ENCODE data around the gene APBA2. TPM values are rescaled to one million over a fixed set of nuclear protein-coding genes. Genes with fewer than 3 reads are reported as not detected.

APBA2 gene
- total RNA-seq, 1 donor from 2014 or later = 19.6 TPM

- H3K27ac ChIP-seq = no peak overlapping the region
- H3K27me3 ChIP-seq = no peaks in the 10 kb centered on the region
- no peak overlapping the region for H3K4me3 ChIP-seq
- TF ChIP-seq, protein P1, sequence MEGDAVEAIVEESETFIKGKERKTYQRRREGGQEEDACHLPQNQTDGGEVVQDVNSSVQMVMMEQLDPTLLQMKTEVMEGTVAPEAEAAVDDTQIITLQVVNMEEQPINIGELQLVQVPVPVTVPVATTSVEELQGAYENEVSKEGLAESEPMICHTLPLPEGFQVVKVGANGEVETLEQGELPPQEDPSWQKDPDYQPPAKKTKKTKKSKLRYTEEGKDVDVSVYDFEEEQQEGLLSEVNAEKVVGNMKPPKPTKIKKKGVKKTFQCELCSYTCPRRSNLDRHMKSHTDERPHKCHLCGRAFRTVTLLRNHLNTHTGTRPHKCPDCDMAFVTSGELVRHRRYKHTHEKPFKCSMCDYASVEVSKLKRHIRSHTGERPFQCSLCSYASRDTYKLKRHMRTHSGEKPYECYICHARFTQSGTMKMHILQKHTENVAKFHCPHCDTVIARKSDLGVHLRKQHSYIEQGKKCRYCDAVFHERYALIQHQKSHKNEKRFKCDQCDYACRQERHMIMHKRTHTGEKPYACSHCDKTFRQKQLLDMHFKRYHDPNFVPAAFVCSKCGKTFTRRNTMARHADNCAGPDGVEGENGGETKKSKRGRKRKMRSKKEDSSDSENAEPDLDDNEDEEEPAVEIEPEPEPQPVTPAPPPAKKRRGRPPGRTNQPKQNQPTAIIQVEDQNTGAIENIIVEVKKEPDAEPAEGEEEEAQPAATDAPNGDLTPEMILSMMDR (IDR thresholded peaks at IDR 0.05) = no peak
- TF ChIP-seq POLR2A (IDR thresholded peaks at IDR 0.05) = no peak
- TF ChIP-seq POLR2AphosphoS5 (IDR thresholded peaks at IDR 0.05; ENCODE audit: insufficient read depth in 1 of 2, low read depth in 1 of 2) = no peak
- H3K9me3 ChIP-seq = no peaks in the 10 kb centered on the region
- intact Hi-C loops (cut with DNase I) = no loop called here
- DNase-seq (ENCODE audit: extremely low spot score in 2 of 2) = no peak
- no peaks in the 10 kb centered on the region for H3K4me1 ChIP-seq
- H3K36me3 ChIP-seq = no peaks in the 10 kb centered on the region
Measured at GRCh38 chr15:29003191-29003839, 117.5 kb downstream of the APBA2 start.

GRCh38 chr15:29003840-29004233 lies 118.1 kb downstream of the APBA2 start:
- TF ChIP-seq POLR2AphosphoS5 (IDR thresholded peaks at IDR 0.05; ENCODE audit: insufficient read depth in 1 of 2, low read depth in 1 of 2) (no peak), POLR2A (IDR thresholded peaks at IDR 0.05) (no peak)
- TF ChIP-seq, protein P1 (IDR thresholded peaks at IDR 0.05) = no peak
- Histone ChIP-seq H3K27ac (no peak overlapping the region), H3K4me1 (no peaks in the 10 kb centered on the region), H3K4me3 (no peak overlapping the region), H3K27me3 (no peaks in the 10 kb centered on the region), H3K9me3 (no peaks in the 10 kb centered on the region), H3K36me3 (no peaks in the 10 kb centered on the region)
- DNase-seq (ENCODE audit: extremely low spot score in 2 of 2) = no peak
- intact Hi-C loops (cut with DNase I) = no loop called here

DNA sequence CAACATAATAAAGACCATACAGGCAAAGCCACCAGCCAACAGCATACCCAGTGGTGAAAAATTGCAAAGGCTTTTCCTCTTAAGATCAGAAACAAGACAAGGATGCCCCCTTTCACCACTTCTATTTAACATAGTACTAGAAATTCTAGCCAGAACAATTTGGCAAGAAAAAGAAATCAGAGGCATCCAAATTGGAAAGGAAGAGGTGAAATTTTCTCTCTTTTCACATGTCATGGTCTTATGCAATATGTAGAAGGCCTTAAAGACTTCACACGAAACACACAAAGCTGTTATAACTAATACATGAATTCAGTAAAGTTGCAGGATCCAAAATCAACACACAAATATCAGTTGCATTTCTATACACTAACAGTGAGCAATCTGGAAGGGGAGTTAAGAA lies 120.2 kb downstream of the APBA2 start:
- no peak for DNase-seq (ENCODE audit: extremely low spot score in 2 of 2)
- Histone ChIP-seq H3K4me3 (no peak overlapping the region), H3K36me3 (no peaks in the 10 kb centered on the region), H3K4me1 (no peaks in the 10 kb centered on the region), H3K27ac (no peak overlapping the region), H3K27me3 (no peaks in the 10 kb centered on the region), H3K9me3 (no peaks in the 10 kb centered on the region)
- no peak for TF ChIP-seq POLR2AphosphoS5 (IDR thresholded peaks at IDR 0.05; ENCODE audit: insufficient read depth in 1 of 2, low read depth in 1 of 2)
- TF ChIP-seq, protein P1 (IDR thresholded peaks at IDR 0.05) = no peak
- no peak for TF ChIP-seq POLR2A (IDR thresholded peaks at IDR 0.05)
- intact Hi-C loops (cut with DNase I) = no loop called here

GRCh38 chr15:29008846-29009245 lies 123.1 kb downstream of the APBA2 start:
- H3K27ac ChIP-seq = no peak overlapping the region
- H3K27me3 ChIP-seq = no peaks in the 10 kb centered on the region
- TF ChIP-seq POLR2A (IDR thresholded peaks at IDR 0.05) = no peak
- TF ChIP-seq, protein P1 (IDR thresholded peaks at IDR 0.05) = no peak
- TF ChIP-seq POLR2AphosphoS5 (IDR thresholded peaks at IDR 0.05; ENCODE audit: insufficient read depth in 1 of 2, low read depth in 1 of 2) = no peak
- H3K4me3 ChIP-seq = no peak overlapping the region
- H3K4me1 ChIP-seq = no peaks in the 10 kb centered on the region
- intact Hi-C loops (cut with DNase I) = no loop called here
- no peaks in the 10 kb centered on the region for H3K9me3 ChIP-seq
- H3K36me3 ChIP-seq = no peaks in the 10 kb centered on the region
- no peak for DNase-seq (ENCODE audit: extremely low spot score in 2 of 2)

DNA sequence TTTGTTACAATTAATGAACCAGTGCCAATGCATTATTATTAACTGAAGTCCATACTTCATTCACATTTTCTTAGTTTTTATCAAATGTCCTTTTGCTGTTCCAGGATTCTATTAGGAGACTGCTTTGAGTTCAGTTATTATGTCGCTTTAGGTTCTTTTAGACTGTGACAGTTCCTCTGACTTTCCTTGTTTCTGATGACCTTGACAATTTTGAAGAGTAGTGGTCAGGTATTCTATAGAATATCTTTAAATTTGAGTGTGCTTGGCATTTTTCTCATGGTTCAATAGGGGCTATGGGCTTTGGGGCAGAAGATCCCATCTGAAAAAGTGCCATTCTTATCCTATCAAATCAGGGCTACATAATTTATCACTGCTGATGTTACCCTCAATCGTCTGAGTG lies 126.3 kb downstream of the APBA2 start:
- Histone ChIP-seq H3K27me3 (no peaks in the 10 kb centered on the region), H3K4me1 (no peaks in the 10 kb centered on the region), H3K9me3 (no peaks in the 10 kb centered on the region), H3K27ac (no peak overlapping the region), H3K4me3 (no peak overlapping the region), H3K36me3 (no peaks in the 10 kb centered on the region)
- TF ChIP-seq POLR2A (IDR thresholded peaks at IDR 0.05) (no peak), POLR2AphosphoS5 (IDR thresholded peaks at IDR 0.05; ENCODE audit: insufficient read depth in 1 of 2, low read depth in 1 of 2) (no peak)
- TF ChIP-seq, protein P1 (IDR thresholded peaks at IDR 0.05) = no peak
- DNase-seq (ENCODE audit: extremely low spot score in 2 of 2) = no peak
- intact Hi-C loops (cut with DNase I) = no loop called here
